ENCODE measurements around the gene LUC7L3. TPM values are rescaled to one million over a fixed set of nuclear protein-coding genes. Genes with fewer than 3 reads are reported as not detected.

LUC7L3 gene
- total and polyA plus RNA-seq, 8 donors: 76.1 to 831 (median 643) TPM

DNA sequence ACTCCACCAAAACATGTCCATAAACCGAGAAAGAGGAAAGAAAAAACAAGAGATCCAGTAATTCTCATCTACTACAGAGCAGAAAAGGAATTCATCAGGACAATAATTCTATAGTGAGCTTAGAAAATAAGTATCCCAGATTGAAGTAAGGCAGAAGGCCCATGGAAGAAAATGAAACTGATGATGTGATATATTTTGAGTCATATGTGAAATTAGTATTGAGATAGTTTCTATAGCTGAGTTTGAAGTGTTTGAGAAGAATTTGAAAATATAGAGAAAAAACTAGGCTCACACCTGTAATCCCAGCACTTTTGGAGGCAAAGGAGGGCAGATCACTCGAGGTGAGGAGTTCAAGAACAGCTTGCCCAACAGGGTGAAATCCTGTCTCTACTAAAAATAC is 19.7 kb downstream of the LUC7L3 start:
- H3K27ac ChIP-seq: no peak overlapping the region
- TF ChIP-seq, protein P1, sequence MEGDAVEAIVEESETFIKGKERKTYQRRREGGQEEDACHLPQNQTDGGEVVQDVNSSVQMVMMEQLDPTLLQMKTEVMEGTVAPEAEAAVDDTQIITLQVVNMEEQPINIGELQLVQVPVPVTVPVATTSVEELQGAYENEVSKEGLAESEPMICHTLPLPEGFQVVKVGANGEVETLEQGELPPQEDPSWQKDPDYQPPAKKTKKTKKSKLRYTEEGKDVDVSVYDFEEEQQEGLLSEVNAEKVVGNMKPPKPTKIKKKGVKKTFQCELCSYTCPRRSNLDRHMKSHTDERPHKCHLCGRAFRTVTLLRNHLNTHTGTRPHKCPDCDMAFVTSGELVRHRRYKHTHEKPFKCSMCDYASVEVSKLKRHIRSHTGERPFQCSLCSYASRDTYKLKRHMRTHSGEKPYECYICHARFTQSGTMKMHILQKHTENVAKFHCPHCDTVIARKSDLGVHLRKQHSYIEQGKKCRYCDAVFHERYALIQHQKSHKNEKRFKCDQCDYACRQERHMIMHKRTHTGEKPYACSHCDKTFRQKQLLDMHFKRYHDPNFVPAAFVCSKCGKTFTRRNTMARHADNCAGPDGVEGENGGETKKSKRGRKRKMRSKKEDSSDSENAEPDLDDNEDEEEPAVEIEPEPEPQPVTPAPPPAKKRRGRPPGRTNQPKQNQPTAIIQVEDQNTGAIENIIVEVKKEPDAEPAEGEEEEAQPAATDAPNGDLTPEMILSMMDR (IDR thresholded peaks at IDR 0.05): no peak
- peaks cover 2 to 13% of the 10 kb centered on the region in 2 donors for H3K4me1 ChIP-seq
- H3K36me3 ChIP-seq: peaks cover 4 to 69% of the 10 kb centered on the region in 2 donors
- intact Hi-C loops (cut with DNase I): no loop called here
- no peaks in the 10 kb centered on the region for H3K27me3 ChIP-seq
- ATAC-seq: no peak
- no peak overlapping the region for H3K4me3 ChIP-seq
- no peaks in the 10 kb centered on the region for H3K9me3 ChIP-seq
- DNase-seq: no peak

DNA sequence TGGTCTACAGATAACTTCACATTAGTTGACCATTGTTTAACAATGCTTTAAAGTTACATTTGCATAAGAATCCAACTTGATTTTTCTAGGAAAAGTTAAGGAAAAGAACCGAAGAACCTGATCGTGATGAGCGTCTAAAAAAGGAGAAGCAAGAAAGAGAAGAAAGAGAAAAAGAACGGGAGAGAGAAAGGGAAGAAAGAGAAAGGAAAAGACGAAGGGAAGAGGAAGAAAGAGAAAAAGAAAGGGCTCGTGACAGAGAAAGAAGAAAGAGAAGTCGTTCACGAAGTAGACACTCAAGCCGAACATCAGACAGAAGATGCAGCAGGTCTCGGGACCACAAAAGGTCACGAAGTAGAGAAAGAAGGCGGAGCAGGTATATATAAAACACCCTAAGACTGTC is 26.2 kb downstream of the LUC7L3 start:
- no peaks in the 10 kb centered on the region for H3K27me3 ChIP-seq
- H3K4me3 ChIP-seq: no peak overlapping the region
- H3K36me3 ChIP-seq: peaks cover 11 to 100% of the 10 kb centered on the region in 2 donors
- ATAC-seq (no peak), DNase-seq (no peak)
- intact Hi-C loops (cut with DNase I): no loop called here
- H3K4me1 ChIP-seq: no peaks in the 10 kb centered on the region
- TF ChIP-seq, protein P1 (IDR thresholded peaks at IDR 0.05): no peak
- H3K27ac ChIP-seq: no peak overlapping the region
- no peaks in the 10 kb centered on the region for H3K9me3 ChIP-seq

DNA sequence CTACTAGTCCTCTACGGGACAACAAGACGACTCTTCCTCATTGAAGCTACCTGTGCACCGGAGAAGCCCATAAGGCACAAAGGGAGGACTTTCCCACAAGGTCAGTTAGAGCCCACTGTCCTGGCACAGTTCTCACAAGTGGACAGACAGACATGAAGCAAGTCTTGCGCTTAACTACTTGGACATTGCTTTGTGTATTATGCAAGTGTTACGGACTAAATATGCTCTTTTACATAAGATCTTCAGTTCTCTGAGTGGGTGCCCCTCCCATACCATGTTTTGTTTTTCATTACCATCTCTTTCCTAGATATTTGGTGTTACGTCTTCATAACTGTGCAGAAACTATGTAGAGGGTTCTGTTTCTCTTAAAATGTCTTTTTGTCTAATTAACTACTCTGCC is 29.8 kb downstream of the LUC7L3 start:
- Histone ChIP-seq H3K9me3 (no peaks in the 10 kb centered on the region), H3K36me3 (peaks cover 7 to 100% of the 10 kb centered on the region in 2 donors), H3K27me3 (no peaks in the 10 kb centered on the region), H3K27ac (no peak overlapping the region), H3K4me1 (no peaks in the 10 kb centered on the region), H3K4me3 (no peak overlapping the region)
- no peak for ATAC-seq
- TF ChIP-seq, protein P1 (IDR thresholded peaks at IDR 0.05): no peak
- intact Hi-C loops (cut with DNase I): no loop called here
- DNase-seq: no peak

DNA sequence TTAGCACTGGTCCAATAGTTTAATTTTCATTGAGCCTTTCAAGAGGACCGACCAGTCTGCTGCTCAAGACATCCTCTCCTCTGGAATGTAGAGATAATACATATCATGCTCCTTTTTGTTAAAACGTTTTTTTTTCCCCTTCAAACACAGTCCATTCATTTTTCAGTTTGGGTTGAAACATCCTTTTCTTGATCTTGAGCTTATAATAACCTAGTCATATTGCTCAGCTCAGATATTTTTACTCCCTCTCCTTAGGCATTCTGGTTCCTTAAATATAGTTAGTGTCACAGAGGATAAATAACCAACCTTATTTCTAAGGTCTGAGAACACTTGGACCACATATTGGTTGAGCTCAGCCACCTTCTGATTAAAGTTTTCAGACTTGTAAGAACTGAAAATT is 35.1 kb downstream of the LUC7L3 start:
- intact Hi-C loops (cut with DNase I): no loop called here

DNA sequence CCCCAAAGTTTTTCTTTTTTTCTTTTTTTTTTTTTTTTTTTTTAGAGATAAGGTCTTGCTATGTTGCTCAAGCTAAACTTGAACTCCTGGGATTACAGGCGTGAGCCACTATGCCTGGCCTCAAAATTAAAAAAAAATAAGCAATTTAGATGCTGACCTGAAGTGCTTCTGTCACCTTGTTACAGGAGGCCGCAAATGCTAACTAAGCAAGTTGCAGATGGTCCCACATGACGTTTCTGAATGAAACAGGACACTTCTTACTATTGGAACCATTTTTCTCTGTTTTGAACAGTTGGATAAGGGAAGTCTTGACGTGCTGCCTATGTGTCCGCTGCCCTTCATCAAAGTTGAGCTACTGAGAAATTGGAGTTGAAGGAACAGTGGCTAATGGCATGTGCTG is 39.1 kb downstream of the LUC7L3 start:
- Histone ChIP-seq H3K36me3 (peaks cover 0 to 29% of the 10 kb centered on the region in 2 donors), H3K4me1 (peaks cover 0 to 3% of the 10 kb centered on the region in 2 donors)
- TF ChIP-seq, protein P1 (IDR thresholded peaks at IDR 0.05): no peak

More for the DNA sequence above, 35.1 kb downstream of the LUC7L3 start:
- ATAC-seq (no peak), DNase-seq (no peak)
- Histone ChIP-seq H3K36me3 (peaks cover 0 to 69% of the 10 kb centered on the region in 2 donors), H3K4me1 (no peaks in the 10 kb centered on the region), H3K27ac (no peak overlapping the region), H3K27me3 (no peaks in the 10 kb centered on the region), H3K9me3 (no peaks in the 10 kb centered on the region), H3K4me3 (no peak overlapping the region)
- TF ChIP-seq, protein P1 (IDR thresholded peaks at IDR 0.05): no peak

More for the DNA sequence above, 39.1 kb downstream of the LUC7L3 start:
- intact Hi-C loops (cut with DNase I): no loop called here
- no peak for DNase-seq
- H3K9me3 ChIP-seq: no peaks in the 10 kb centered on the region
- H3K27ac ChIP-seq: no peak overlapping the region
- no peak overlapping the region for H3K4me3 ChIP-seq
- no peak for ATAC-seq
- no peaks in the 10 kb centered on the region for H3K27me3 ChIP-seq
